Measurements from ENCODE around the gene ANXA5.

DNA sequence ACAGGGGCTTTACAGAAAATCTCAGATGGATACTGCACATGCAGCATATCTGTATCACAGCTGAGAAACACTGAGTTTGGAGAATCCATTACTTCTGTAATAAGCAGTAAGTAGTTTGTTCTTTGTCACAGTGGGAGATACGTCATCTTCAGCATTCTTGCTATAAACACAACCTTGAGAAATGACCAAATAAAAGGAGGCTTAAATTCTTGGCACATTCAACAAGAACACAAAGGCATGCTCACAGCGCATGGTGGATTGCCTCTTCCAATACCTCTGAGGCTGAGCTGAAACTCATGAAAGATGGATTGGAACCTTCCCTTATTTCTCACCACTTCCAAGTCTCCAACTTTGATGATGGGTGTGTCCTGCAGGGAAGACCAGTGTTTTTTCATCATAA is 54.5 kb downstream of the ANXA5 start:
- TF ChIP-seq EZH2 (IDR thresholded peaks at IDR 0.05; ENCODE audit: low read depth) (no peak), CTCF (conservative IDR thresholded peaks at IDR 0.05) (no peak)

Measured in PC-9 (cell line).